Measurements from ENCODE around the gene RYR2.

The RYR2 gene

DNA sequence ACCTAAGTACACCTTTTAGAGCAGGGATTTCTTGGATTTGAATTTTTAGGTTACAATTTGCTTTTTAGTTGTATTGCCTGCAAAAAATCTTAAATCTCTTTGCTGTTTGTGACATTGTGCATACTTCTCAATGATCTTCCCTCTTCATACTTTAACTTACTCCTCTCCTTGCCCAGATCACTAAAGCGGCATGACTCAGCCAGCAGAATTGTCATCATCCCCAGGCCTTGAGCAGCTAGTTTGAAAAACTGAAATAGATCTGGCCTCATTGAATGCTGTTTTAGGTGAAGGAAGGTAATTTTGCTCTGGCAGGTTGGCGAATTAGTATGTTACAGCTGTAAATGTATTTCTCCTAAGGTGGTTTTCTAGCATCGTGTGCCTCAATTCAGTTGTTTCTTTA is 145.9 kb downstream of the RYR2 start:
- no peak for TF ChIP-seq POLR2A (IDR thresholded peaks at IDR 0.05; ENCODE audit: low read depth, low read length)
- no peak for TF ChIP-seq POLR2AphosphoS5 (IDR thresholded peaks at IDR 0.05; ENCODE audit: low read depth, low read length)
- no peak for TF ChIP-seq TAF1 (IDR thresholded peaks at IDR 0.05; ENCODE audit: borderline replicate concordance, low read depth, low read length)
- DNase-seq (ENCODE audit: insufficient read length) (no peak), FAIRE-seq (no peak)

DNA sequence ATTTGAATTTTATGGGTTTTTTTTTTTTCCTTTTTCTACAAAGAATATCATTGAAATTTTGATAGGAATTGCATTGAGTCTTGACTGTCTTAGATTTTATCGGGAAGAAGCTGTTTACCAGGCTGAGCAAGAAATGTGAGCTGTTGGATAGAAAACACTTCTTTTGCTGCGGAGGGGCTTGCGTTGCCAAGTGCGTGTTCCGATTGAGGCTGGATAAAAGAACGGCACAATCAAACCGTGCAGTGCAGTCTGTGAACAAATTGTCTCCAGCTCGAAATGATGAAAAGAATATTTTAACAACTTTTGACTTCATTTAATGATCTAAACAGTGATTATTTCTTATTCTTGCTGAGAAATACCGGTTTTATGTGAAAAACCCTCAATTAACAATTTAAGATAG is 149.4 kb downstream of the RYR2 start:
- TF ChIP-seq POLR2AphosphoS5 (IDR thresholded peaks at IDR 0.05; ENCODE audit: low read depth, low read length): no peak
- TF ChIP-seq POLR2A (IDR thresholded peaks at IDR 0.05; ENCODE audit: low read depth, low read length): no peak
- no peak for TF ChIP-seq TAF1 (IDR thresholded peaks at IDR 0.05; ENCODE audit: borderline replicate concordance, low read depth, low read length)
- FAIRE-seq: no peak
- no peak for DNase-seq (ENCODE audit: insufficient read length)

DNA sequence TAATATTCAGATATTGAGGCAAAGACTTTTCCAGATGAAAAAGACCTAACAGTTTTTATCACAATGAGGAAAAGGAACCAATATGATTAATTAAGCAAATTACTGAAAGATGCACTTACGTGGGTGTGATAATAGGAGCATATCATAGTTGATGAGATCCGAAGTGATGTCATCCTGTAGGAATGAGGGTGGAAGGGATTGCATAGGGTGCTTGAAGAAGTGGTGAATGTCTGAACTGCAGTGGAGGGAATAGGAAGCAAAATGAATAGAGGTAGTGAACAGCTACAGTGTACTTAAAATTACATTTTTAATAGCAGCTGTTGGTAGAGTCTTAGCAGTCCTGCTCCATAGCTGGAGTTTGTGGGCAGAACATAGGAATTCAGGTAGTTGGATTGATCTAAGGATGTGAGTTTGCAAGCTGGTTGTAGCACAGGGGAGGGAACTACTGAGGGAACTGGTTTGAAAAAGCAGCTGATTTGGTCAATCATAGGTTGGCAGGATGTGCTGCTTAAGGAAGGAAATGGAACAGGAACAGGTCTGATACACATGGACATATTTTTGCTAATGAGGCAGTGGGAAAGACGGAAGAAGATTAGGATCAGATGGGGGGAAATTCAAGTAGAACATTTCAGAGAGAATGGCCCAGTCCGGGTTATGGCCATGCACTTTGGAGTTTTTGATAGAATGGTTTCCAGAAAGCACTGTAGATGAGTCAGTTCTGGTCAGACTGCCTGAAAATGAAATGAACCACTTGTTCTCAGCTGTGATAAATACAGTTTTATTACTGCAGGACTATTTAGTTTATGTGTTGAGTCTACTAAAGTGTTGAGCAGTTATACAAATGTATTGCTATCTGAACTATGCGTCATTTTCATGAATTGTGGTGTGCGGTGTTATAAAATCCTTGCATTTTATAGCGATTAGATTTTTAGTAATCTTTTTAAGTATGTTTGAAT is 155.8 kb downstream of the RYR2 start:
- TF ChIP-seq TAF1 (IDR thresholded peaks at IDR 0.05; ENCODE audit: borderline replicate concordance, low read depth, low read length): no peak
- TF ChIP-seq POLR2AphosphoS5 (IDR thresholded peaks at IDR 0.05; ENCODE audit: low read depth, low read length): no peak
- no peak for TF ChIP-seq POLR2A (IDR thresholded peaks at IDR 0.05; ENCODE audit: low read depth, low read length)
- FAIRE-seq (no peak), DNase-seq (ENCODE audit: insufficient read length) (no peak)

DNA sequence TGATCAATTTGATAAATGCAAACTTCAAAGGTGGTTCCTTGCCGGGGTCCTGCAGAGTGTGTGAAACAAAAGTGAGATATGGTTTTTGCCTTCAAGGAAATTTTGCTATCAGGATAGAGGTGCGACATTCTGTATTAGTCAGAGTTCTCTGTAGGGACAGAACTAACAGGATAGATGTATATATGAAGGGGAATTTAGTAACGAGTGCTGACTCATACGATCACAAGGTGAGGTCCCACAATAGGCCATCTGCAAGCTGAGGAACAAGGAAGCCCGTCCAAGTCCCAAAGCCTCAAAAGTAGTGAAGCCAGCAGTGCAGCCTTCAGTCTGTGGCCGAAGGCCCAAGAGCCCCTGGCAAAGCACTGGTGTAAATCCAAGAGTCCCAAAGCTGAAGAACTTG is 157.0 kb downstream of the RYR2 start:
- TF ChIP-seq POLR2A (IDR thresholded peaks at IDR 0.05; ENCODE audit: low read depth, low read length): no peak
- TF ChIP-seq POLR2AphosphoS5 (IDR thresholded peaks at IDR 0.05; ENCODE audit: low read depth, low read length): no peak
- TF ChIP-seq TAF1 (IDR thresholded peaks at IDR 0.05; ENCODE audit: borderline replicate concordance, low read depth, low read length): no peak
- DNase-seq (ENCODE audit: insufficient read length): no peak
- FAIRE-seq: no peak

DNA sequence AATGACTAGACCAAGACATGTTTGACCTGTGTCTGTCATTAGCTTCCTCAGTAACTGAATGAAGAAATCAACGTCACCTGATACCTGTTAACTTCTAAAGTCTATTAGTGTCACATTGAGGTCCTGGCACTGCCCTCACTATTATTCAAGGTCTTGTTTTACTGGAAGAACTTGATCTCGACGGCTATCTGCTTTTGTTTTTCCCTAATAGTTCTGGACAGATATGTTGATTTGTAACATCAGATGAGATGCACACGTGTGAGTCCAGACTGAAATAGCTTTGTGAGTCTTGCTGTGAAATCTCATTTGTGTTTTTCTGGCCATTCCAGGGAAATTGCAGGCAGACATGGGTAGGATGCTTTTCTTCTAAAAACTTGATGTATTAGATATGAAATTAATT is 159.2 kb downstream of the RYR2 start:
- TF ChIP-seq TAF1 (IDR thresholded peaks at IDR 0.05; ENCODE audit: borderline replicate concordance, low read depth, low read length): no peak
- TF ChIP-seq POLR2A (IDR thresholded peaks at IDR 0.05; ENCODE audit: low read depth, low read length): no peak
- no peak for TF ChIP-seq POLR2AphosphoS5 (IDR thresholded peaks at IDR 0.05; ENCODE audit: low read depth, low read length)
- no peak for DNase-seq (ENCODE audit: insufficient read length)
- FAIRE-seq: no peak

DNA sequence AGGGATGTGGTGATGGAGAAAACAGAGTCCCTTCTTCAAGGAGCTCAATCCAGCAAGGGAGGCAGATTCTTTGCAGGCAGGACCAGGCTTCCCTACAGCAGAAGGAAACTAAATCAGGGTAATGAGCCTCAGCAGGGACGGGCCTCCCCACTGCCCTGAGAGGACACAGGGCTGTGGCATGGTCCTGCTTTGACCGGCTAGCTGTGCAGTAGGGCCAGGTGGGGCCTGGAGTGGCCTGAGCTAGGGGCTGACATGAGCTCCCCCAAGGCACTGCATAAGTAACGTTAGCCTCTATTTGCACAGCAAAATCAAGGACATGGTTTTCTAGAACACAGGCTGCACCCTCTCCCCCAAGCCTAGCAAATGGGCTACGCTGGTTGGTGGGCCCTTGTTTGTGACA is 162.9 kb downstream of the RYR2 start:
- DNase-seq (ENCODE audit: insufficient read length) (no peak), FAIRE-seq (no peak)
- TF ChIP-seq TAF1 (IDR thresholded peaks at IDR 0.05; ENCODE audit: borderline replicate concordance, low read depth, low read length) (no peak), POLR2A (IDR thresholded peaks at IDR 0.05; ENCODE audit: low read depth, low read length) (no peak), POLR2AphosphoS5 (IDR thresholded peaks at IDR 0.05; ENCODE audit: low read depth, low read length) (no peak)

DNA sequence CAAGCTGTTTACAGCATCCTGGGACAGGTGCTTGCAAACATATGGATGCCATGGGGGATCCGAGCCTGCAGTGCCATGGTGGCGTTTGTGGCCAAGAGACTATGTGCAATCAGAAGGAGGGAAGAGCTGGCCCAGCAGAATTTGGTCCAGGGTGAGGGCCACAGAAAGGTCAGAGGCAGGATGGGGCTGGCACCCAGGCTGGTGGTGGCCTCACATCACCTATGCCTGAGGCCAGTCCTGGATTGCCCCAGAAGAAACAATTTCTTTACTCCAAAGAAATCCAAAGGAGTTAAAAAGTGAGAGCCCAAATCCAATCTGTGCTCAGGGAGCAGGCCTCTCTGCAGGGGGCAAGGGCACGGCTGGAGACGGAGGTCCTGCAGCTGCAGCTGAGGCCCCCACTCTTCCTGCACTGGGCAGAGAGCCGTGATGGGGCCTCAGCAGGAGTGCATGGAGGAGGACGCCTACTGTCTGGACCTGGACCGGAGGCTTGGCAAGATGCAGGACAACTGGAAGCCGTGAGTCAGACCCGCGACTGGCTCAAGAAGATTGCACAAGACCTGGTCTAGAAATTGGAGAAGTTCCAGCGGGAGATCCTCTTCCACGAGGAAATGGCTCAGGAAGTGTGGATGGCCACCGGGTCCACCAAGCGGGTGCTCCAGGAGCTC is 163.5 kb downstream of the RYR2 start:
- no peak for DNase-seq (ENCODE audit: insufficient read length)
- no peak for TF ChIP-seq POLR2AphosphoS5 (IDR thresholded peaks at IDR 0.05; ENCODE audit: low read depth, low read length)
- TF ChIP-seq TAF1 (IDR thresholded peaks at IDR 0.05; ENCODE audit: borderline replicate concordance, low read depth, low read length): no peak
- TF ChIP-seq POLR2A (IDR thresholded peaks at IDR 0.05; ENCODE audit: low read depth, low read length): no peak
- no peak for FAIRE-seq

DNA sequence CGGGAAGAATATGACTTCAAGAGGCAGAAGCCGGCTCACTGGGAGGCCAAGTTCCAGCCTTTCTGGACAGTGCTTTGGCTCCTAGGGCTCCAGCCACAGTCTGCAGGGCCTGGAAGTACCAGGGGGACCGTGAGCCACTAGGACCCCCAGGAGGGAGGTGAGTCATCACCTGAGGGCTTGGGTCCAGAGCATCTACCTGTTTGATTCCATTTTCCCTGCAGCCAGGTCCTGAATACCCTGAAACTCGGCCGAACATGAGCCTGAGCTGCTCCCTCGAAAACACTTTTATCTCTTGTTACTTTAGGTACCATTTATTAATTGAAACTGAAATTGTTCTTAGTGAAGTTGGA is 164.1 kb downstream of the RYR2 start:
- TF ChIP-seq POLR2AphosphoS5 (IDR thresholded peaks at IDR 0.05; ENCODE audit: low read depth, low read length): no peak
- TF ChIP-seq TAF1 (IDR thresholded peaks at IDR 0.05; ENCODE audit: borderline replicate concordance, low read depth, low read length): no peak
- TF ChIP-seq POLR2A (IDR thresholded peaks at IDR 0.05; ENCODE audit: low read depth, low read length): no peak
- no peak for FAIRE-seq
- no peak for DNase-seq (ENCODE audit: insufficient read length)

DNA sequence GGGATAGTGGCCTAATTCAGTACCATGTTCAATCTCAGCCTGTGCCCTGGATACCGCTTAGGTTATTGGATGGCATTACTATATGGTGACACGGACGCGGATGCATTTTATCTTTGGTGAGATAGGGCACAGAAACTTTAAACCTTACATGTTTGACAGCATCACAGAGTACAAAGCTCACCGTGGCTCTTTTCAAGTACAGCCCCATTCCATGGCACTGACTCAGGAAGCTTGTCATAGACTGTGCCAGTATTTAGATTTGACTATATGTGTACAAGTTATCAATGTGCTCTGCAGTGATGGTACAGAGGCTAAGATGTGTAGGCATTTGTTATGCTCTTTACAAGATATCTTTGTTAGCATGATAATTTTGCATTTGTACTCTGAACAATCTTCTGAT is 169.0 kb downstream of the RYR2 start:
- DNase-seq (ENCODE audit: insufficient read length): no peak
- no peak for TF ChIP-seq POLR2A (IDR thresholded peaks at IDR 0.05; ENCODE audit: low read depth, low read length)
- no peak for TF ChIP-seq POLR2AphosphoS5 (IDR thresholded peaks at IDR 0.05; ENCODE audit: low read depth, low read length)
- TF ChIP-seq TAF1 (IDR thresholded peaks at IDR 0.05; ENCODE audit: borderline replicate concordance, low read depth, low read length): no peak
- FAIRE-seq: no peak

DNA sequence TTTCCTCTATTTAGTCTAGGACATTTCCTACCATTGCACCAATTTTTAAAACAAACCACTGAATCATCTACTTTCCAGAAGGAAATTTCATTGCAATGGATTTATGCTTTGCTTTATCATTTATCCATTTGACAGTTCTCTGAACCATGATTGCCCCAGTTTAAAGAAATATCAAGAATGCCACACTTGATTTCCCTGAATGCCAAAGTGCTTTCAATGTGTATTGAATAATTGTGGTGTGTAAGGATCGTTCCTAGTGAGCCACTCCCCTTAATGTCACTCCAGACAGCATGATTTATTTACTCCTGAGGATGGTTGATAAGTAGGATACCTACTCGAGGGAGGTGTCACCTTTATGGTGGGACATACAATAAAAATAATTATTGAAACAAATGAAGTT is 169.6 kb downstream of the RYR2 start:
- DNase-seq (ENCODE audit: insufficient read length) (no peak), FAIRE-seq (no peak)
- no peak for TF ChIP-seq POLR2A (IDR thresholded peaks at IDR 0.05; ENCODE audit: low read depth, low read length)

DNA sequence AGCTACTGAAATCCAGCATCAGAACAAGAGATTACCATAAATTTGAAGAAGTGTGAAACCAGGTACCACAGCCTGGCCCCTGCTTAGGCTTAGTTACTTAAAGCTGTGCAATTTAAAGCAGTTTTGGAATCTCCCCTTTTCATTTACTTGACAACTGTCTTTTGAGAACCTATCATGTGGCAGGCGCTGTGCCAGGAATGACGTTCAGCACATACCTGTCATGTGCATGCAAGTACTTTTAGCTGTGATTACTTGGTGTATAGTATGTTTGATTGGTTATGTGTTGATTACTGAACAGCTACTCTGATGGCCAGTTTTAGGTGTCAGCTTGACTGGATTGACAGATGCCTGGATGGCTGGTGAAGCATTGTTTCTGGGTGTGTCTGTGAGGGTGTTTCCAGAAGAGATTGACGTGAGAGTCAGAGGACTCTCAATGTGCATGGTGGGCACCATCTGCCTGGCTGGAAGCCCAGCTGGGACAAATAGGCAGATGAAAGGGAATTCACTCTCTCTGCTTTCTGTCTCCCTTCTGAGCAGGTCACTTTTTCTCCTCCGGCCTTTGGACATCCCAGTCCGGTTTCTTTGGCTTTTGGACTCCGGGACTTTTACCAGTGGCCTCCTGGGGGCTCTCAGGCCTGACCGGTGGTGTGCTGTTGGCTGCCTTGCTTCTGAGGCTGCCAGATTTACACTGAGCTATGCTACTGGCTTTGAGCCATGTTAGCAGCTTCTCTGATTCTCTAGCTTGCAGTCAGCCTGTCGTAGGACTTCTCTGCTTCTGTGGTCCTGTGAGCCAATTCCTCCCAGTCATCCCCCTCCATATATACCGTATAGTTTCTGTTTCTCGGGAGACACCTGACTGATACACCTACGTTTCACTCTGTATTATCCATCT is 178.0 kb downstream of the RYR2 start:
- DNase-seq (ENCODE audit: insufficient read length) (no peak), FAIRE-seq (no peak)
- TF ChIP-seq TAF1 (IDR thresholded peaks at IDR 0.05; ENCODE audit: borderline replicate concordance, low read depth, low read length): no peak
- TF ChIP-seq POLR2AphosphoS5 (IDR thresholded peaks at IDR 0.05; ENCODE audit: low read depth, low read length): no peak
- TF ChIP-seq POLR2A (IDR thresholded peaks at IDR 0.05; ENCODE audit: low read depth, low read length): no peak
